ENCODE results near the gene RSPH9. TPM values are rescaled to one million over a fixed set of nuclear protein-coding genes. Genes with fewer than 3 reads are reported as not detected.
"Not testable (repeated sequence)": the region's sequence is repeated elsewhere in the genome, so short reads cannot be mapped to it uniquely, and the experiment has no call there.

Gene RSPH9
- total and polyA plus RNA-seq, 8 donors: 0.32 to 5.6 (median 3.3) TPM

DNA sequence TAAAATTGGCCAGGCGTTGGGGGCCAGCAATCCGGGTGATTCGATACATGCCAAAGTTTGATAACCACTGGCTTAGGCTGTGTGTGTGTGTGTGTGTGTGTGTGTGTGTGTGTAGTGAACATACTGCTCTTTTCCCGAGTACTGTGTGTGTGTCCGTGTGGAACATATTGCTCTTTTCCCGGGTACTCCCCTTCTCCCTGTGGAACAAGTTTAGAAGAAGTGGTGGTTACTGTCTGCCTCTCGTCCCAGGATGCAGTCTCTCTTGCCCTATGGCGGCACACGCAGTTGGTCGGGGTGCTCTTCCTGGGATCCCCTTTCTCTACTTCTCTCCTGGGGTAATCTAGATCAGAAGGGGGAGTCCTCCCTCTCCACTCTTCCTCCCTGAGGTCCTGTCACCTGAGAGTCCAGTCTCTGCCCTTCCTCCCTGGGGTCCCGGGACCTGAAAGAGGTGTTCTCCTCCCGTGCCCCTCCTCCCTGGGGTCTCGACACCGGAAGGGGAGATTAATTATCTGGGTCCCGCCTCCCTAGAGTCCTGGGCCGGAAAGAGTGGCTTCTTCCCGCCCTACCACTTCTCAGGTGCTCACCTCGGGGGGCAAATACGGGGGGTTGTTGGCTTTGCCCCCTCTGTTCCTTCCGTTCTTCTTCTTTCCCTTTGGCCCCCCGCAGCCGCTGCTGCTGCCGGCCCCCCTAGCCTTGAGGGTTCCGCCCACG is 16.3 kb upstream of the RSPH9 start:
- H3K36me3 ChIP-seq: peaks cover 5 to 27% of the 10 kb centered on the region in 2 donors

DNA sequence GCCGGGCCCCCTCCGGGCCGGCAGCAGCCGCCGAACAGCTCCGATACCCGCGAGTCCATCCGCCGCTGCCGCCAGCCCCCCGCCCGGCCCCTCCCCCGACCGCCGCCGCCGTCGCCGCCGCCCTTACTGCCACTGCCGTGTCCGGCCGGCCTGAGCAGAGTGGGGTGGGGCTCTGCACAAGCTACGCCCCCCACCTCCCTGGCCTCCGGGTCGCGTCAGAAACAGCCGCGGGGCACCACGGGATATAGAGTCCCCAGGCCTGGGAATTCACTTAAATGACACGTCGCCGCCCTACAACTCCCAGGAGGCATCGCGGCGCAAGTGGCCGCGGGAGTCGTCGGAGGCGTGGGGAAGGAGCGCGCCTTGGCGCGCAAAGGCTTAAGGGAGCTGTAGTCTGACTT is 15.7 kb upstream of the RSPH9 start, which contains the start of gene GTPBP2:
GTPBP2 (minus strand) TSS at position 161 of the 401 bp plus-strand sequence; CDS start at position 59, 102 bp downstream.
- Histone ChIP-seq H3K9me3 (no peaks in the 10 kb centered on the region), H3K27ac (peak within 1 kb of the TSS; percentile 96 to 99), H3K4me1 (peaks cover 7 to 40% of the 10 kb centered on the region in 2 donors), H3K36me3 (peaks cover 5 to 21% of the 10 kb centered on the region in 2 donors), H3K27me3 (no peaks in the 10 kb centered on the region), H3K4me3 (peak within 1 kb of the TSS; percentile 78 to 91)
- TF ChIP-seq, protein P1, sequence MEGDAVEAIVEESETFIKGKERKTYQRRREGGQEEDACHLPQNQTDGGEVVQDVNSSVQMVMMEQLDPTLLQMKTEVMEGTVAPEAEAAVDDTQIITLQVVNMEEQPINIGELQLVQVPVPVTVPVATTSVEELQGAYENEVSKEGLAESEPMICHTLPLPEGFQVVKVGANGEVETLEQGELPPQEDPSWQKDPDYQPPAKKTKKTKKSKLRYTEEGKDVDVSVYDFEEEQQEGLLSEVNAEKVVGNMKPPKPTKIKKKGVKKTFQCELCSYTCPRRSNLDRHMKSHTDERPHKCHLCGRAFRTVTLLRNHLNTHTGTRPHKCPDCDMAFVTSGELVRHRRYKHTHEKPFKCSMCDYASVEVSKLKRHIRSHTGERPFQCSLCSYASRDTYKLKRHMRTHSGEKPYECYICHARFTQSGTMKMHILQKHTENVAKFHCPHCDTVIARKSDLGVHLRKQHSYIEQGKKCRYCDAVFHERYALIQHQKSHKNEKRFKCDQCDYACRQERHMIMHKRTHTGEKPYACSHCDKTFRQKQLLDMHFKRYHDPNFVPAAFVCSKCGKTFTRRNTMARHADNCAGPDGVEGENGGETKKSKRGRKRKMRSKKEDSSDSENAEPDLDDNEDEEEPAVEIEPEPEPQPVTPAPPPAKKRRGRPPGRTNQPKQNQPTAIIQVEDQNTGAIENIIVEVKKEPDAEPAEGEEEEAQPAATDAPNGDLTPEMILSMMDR (IDR thresholded peaks at IDR 0.05): no peak
- DNase-seq: peak; percentile 97 to 100 (median 100)
- ATAC-seq: peak; percentile 88
- intact Hi-C loops (cut with DNase I): no loop called here

More for the DNA sequence above, 16.3 kb upstream of the RSPH9 start:
- H3K27me3 ChIP-seq: no peaks in the 10 kb centered on the region
- peak overlapping the region; percentile 93 to 96 for H3K27ac ChIP-seq
- H3K4me1 ChIP-seq: peaks cover 7 to 40% of the 10 kb centered on the region in 2 donors
- DNase-seq (peak in 2 of 4 donors; percentile 62 to 64), ATAC-seq (no peak)
- intact Hi-C loops (cut with DNase I): no loop called here
- TF ChIP-seq, protein P1 (IDR thresholded peaks at IDR 0.05): no peak
- H3K4me3 ChIP-seq: peak overlapping the region; percentile 78 to 91
- H3K9me3 ChIP-seq: no peaks in the 10 kb centered on the region

DNA sequence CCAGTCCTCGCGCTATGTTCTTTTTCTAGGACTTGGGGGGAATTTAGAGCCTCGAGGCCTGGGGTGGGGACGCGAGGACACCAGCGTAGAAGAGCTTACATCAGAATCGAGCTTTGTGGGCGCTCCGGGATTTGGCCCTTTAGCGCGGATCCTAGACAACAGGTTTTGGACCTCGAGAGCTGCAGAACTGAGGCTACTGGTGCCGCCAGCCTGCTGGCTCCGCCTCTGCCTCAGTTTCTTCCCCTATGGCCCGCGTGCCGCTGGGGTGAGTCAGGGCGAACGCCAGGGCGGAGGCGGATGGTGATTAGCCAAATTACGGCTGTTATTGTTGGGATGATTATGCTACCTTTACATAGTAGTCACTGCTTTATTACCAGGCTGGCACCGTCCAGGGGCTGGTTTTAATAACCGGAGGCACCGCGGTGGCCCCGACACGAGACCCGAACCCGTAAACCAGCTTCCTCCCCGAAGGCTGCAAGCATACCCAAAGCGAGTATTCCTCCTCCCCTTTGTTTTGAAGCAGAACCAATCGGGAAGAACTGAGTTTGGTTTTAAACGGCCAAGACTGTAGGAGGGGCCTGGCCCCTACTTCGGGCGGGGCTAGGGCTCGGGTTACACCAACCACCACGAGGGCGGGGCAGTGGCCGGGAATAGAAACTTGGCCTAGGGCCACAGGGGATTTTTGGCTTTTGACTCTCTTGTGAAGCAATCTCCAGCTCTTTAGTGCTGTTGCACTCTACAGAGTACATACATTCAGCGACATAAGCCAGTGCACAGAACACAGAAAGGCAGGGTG is 15.1 kb upstream of the RSPH9 start:
- intact Hi-C loops (cut with DNase I): no loop called here
- H3K9me3 ChIP-seq: no peaks in the 10 kb centered on the region
- H3K36me3 ChIP-seq: peaks cover 5 to 15% of the 10 kb centered on the region in 2 donors
- H3K4me3 ChIP-seq: peak overlapping the region; percentile 78 to 91
- peaks cover 7 to 41% of the 10 kb centered on the region in 2 donors for H3K4me1 ChIP-seq
- H3K27ac ChIP-seq: peak overlapping the region; percentile 96 to 99
- TF ChIP-seq, protein P1 (IDR thresholded peaks at IDR 0.05): no peak
- DNase-seq (peak; percentile 95 to 99 (median 98)), ATAC-seq (peak; percentile 89)
- H3K27me3 ChIP-seq: no peaks in the 10 kb centered on the region

DNA sequence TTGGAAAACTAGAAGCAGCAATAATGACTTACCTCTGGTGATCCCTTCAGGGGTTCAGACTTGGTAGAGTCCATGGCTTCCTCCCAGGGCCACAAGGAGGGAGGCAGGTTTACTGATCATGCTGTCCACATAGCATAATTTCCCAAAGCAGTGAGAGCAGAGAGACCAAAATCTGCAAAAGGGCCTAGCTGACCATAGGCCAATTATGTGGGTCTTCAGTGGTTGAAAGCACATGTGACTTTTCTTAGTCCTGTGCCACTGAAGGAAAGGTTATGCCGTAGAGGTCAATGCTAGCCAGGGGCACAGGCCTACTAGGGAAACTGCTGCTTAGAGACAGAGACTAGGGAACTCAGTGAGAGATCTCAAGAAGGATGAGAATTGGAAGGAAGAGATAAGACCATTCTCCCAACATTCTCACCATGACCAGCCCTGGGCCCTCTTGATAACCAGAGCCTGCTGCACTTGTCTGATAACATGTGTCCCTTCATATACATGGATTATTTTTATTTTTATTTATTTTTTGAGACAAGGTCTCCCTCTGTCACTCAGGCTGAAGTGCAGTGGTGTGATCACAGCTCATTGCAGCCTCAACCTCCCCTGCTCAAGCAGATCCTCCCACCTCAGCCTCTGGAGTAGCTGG is 13.7 kb upstream of the RSPH9 start:
- Histone ChIP-seq H3K27ac (no peak overlapping the region), H3K27me3 (no peaks in the 10 kb centered on the region), H3K9me3 (no peaks in the 10 kb centered on the region), H3K36me3 (peaks cover 0 to 1% of the 10 kb centered on the region in 2 donors), H3K4me3 (no peak overlapping the region), H3K4me1 (peaks cover 7 to 48% of the 10 kb centered on the region in 2 donors)
- DNase-seq (no peak), ATAC-seq (no peak)
- TF ChIP-seq, protein P1 (IDR thresholded peaks at IDR 0.05): no peak
- intact Hi-C loops (cut with DNase I): no loop called here

DNA sequence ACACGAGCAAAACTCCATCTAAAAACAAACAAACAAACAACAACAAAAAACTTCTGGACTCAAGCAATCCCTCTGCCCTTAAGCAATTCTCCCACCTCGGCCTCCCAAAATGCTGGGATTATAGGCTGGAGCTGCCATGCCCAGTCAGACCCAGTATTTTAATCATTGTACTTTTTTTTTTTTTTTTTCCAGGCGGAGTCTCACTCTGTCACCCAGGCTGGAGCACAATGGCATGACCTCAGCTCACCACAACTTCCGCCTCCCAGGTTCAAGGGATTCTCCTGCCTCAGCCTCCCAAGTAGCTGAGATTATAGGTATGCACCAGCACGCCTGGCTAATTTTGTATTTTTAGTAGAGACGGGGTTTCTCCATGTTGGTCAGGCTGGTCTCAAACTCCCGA is 11.8 kb upstream of the RSPH9 start:
- intact Hi-C loops (cut with DNase I); H3K36me3 ChIP-seq; ATAC-seq: not testable (repeated sequence)

More for the DNA sequence above, 11.8 kb upstream of the RSPH9 start:
- DNase-seq, H3K4me3 ChIP-seq, H3K9me3 ChIP-seq, H3K27ac ChIP-seq, H3K27me3 ChIP-seq: not testable (repeated sequence)
- peaks cover 10 to 48% of the 10 kb centered on the region in 2 donors for H3K4me1 ChIP-seq
